HepG2 (cell line): ENCODE measurements around the gene PLEKHG5. TPM values are rescaled to one million over a fixed set of nuclear protein-coding genes. Genes with fewer than 3 reads are reported as not detected.
A peak's percentile ranks its signal among the peaks of the same experiment; 100 is the strongest.

ENCODE experiments used
- ATAC-seq: fragments of 200-7000 bp; cut with Tn5 transposase; 3 replicates; pipeline ENCODE4 v1.9.1; 2020; ENCODE audit warnings: mild to moderate bottlenecking, moderate library complexity
- BruUV-seq: library from RNA; stranded (reverse); fragments of 400-500 nt; replicated peaks from 2 replicates; lab custom pipeline; 2021; lab: Mats Ljungman, UMichigan
- CTCF ChIA-PET: fragments of 300-600 bp; formaldehyde crosslinking; extraction: SDS; loops from one replicate; lab custom pipeline; 2021; ENCODE audit warnings: low total read pairs, inconsistent platforms, low intra/inter-chr PET ratio; lab: Yijun Ruan, JAX
- POLR2A ChIA-PET: fragments of 350-600 bp; sonication (Branson Sonifier 250); formaldehyde crosslinking; loops from one replicate; lab custom pipeline; 2020; ENCODE audit warnings: antibody characterized with exemption, inconsistent platforms; lab: Yijun Ruan, JAX
- DNase-seq: peaks from one replicate; pipeline ENCODE4 v3.0.0-alpha.2; 2015; ENCODE audit warnings: low spot score
- FAIRE-seq: peaks from 3 replicates; lab custom pipeline; 2011; peaks lifted over from hg19 to GRCh38; lab: Jason Lieb, UNC
- H2AFZ ChIP-seq: one replicate; pipeline ENCODE4 v1.6.1; 2011; ENCODE audit warnings: low read length, inconsistent platforms
- H3K27ac ChIP-seq: fragments of 300-600 bp; 3 replicates; pipeline ENCODE4 v1.8.0; 2011; ENCODE audit warnings: mixed run types, mild to moderate bottlenecking, mixed read lengths, low read length, inconsistent platforms; ENCODE audit not compliant: insufficient read depth; ENCODE audit errors: extremely low read length
- H3K27me3 ChIP-seq, 2 experiments: fragments of 200-600 bp in 1 of 2; 2 replicates in 1 of 2; 3 replicates in 1 of 2; pipeline versions ENCODE4 v1.6.0 to v1.8.0; 2011; ENCODE audit warnings: low read length in 2 of 2, mild to moderate bottlenecking in 2 of 2, moderate library complexity in 2 of 2, inconsistent platforms in 1 of 2; ENCODE audit not compliant: insufficient read depth in 2 of 2, control insufficient read depth in 1 of 2
- H3K36me3 ChIP-seq, 2 experiments: fragments of 200-600 bp in 1 of 2; replicated peaks in 1 of 2; 2 replicates in 1 of 2; 3 replicates in 1 of 2; pipeline versions ENCODE4 v1.5.1 to v1.8.0; 2011; ENCODE audit warnings: low read length in 2 of 2, inconsistent platforms in 1 of 2; ENCODE audit not compliant: insufficient read depth in 2 of 2, control insufficient read depth in 1 of 2
- H3K4me1 ChIP-seq: 2 replicates; pipeline ENCODE4 v1.5.1; 2012; ENCODE audit warnings: low read length, inconsistent platforms; ENCODE audit not compliant: insufficient read depth
- H3K4me2 ChIP-seq: 2 replicates; pipeline ENCODE4 v1.6.0; 2011; ENCODE audit warnings: low read depth, low read length, inconsistent platforms
- H3K4me3 ChIP-seq, 3 experiments: fragments of 200-600 bp in 1 of 3; sonication (generic), shearing (Covaris generic) in 1 of 3; replicated peaks in 1 of 3; 2 replicates each; pipeline ENCODE4 v1.5.1; 2011 to 2016; ENCODE audit warnings: low read length in 3 of 3, inconsistent platforms in 2 of 3, low read depth in 2 of 3, mild to moderate bottlenecking in 2 of 3, control low read depth in 1 of 3, mixed read lengths in 1 of 3; ENCODE audit not compliant: insufficient read depth in 1 of 3
- H3K79me2 ChIP-seq: one replicate; pipeline ENCODE4 v1.6.1; 2011; ENCODE audit warnings: low read length, inconsistent platforms; ENCODE audit not compliant: insufficient read depth
- H3K9ac ChIP-seq: 2 replicates; pipeline ENCODE4 v1.6.0; 2011; ENCODE audit warnings: mild to moderate bottlenecking, low read depth, low read length, inconsistent platforms; ENCODE audit not compliant: insufficient read depth
- H3K9me3 ChIP-seq: 2 replicates; pipeline ENCODE4 v1.5.1; 2012; ENCODE audit warnings: mild to moderate bottlenecking, low read length
- H4K20me1 ChIP-seq: 2 replicates; pipeline ENCODE4 v1.6.0; 2011; ENCODE audit warnings: inconsistent platforms, mild to moderate bottlenecking, low read length, moderate library complexity; ENCODE audit not compliant: insufficient read depth
- ERF ChIP-seq: IDR thresholded peaks from 2 replicates; pipeline ENCODE4 v1.6.1; 2018; ENCODE audit warnings: missing biosample characterization, missing genetic modification reagents
- GABPB1 ChIP-seq: IDR thresholded peaks from 2 replicates; pipeline ENCODE4 v1.6.1; 2016; ENCODE audit warnings: mild to moderate bottlenecking, missing genetic modification reagents, moderate library complexity, missing compliant biosample characterization
- PATZ1 ChIP-seq: sonication (generic); formaldehyde crosslinking; IDR thresholded peaks from 2 replicates; pipeline ENCODE4 v1.4.0; 2020; ENCODE audit warnings: missing genetic modification reagents
- ZNF775 ChIP-seq: sonication (generic); formaldehyde crosslinking; IDR thresholded peaks from 2 replicates; pipeline ENCODE4 v1.4.0; 2020; ENCODE audit warnings: missing genetic modification reagents, mild to moderate bottlenecking, moderate library complexity, borderline replicate concordance
- WGBS: methylation state at CpG from one replicate; pipeline ENCODE4 v1.1.6; 2017; ENCODE audit warnings: low lambda C conversion rate; 5-methylcytosine and 5-hydroxymethylcytosine counted together
- in situ Hi-C: cut with HindIII; loops from 2 replicates; pipeline ENCODE4 v1.10.0; 2017; ENCODE audit warnings: low pct_unique_long_range_greater_than_20kb; ENCODE audit not compliant: extremely low pct_ligation_motif_present
- intact Hi-C: fragments of 100-400 bp; cut with micrococcal nuclease; formaldehyde crosslinking; loops from one replicate; pipeline ENCODE4 v1.10.0; 2022; ENCODE audit not compliant: unreplicated experiment
- polyA plus RNA-seq, 8 experiments: library from polyadenylated mRNA; depleted of rRNA in 3 of 8; stranded (reverse) in 7 of 8; unstranded in 1 of 8; fragments of >200 nt; fragmentation: Illumina TruSeq in 4 of 8; extraction: Trizol in 4 of 8; gene quantifications; 2 replicates each; pipeline versions ENCODE4 v1.2.1 to v1.2.3, GENCODE V29; 2011 to 2016; ENCODE audit warnings: low read depth in 4 of 8, missing spikeins in 1 of 8, mixed read lengths in 1 of 8; ENCODE audit not compliant: insufficient read depth in 1 of 8
- total RNA-seq, 5 experiments: library from RNA; depleted of rRNA; stranded (reverse); fragments of >200 nt; fragmentation: Illumina TruSeq; extraction: Trizol; gene quantifications; 2 replicates each; pipeline ENCODE4 v1.2.3, GENCODE V29; 2016; ENCODE audit warnings: low read depth in 1 of 5

PLEKHG5 gene
- total and polyA plus RNA-seq, 2 of the 13 experiments (the other 11 are each of a cell fraction or from before 2014, with no cell fraction given), result 1.9 to 3.5 TPM

GRCh38 chr1:6485168-6486101 lies 6.0 kb downstream of the PLEKHG5 start:
- H3K27me3 ChIP-seq, result peaks cover 0 to 3% of the 10 kb centered on the region in 2 experiments; a peak in 1 of 5 replicates
- ATAC-seq (no peak), FAIRE-seq (no peak), DNase-seq (no peak)
- no peaks in the 10 kb centered on the region for H3K79me2 ChIP-seq
- intact Hi-C loops (loop anchor here (1.0 to 5.0 kb wide), 2 partner anchors 38 to 162 kb away; no protein-coding TSS in a partner anchor), in situ Hi-C loops (loop anchor here (25.0 kb wide), 1 partner anchor 727 kb away; no protein-coding TSS in a partner anchor)
- ChIA-PET CTCF (interaction anchor here (0.7 to 2.0 kb wide), 2 partner anchors 10 to 38 kb away, joined by 3 to 24 read pairs; no protein-coding TSS in a partner anchor), POLR2A (interaction anchor here (0.9 kb wide), 1 partner anchor 279 kb away, joined by 3 read pairs; the partner anchor contains the start of gene RNF207)
- no peaks in the 10 kb centered on the region for H3K9me3 ChIP-seq
- no peaks in the 10 kb centered on the region for H3K36me3 ChIP-seq
- H3K27ac ChIP-seq, result no peak overlapping the region
- no peak overlapping the region for H2AFZ ChIP-seq
- 67% methylated on average over 32 of the region's 80 CpGs for WGBS
- BruUV-seq, result no TSS peak
- peak overlapping the region; percentile 47 for H3K4me2 ChIP-seq
- H3K9ac ChIP-seq, result no peak overlapping the region
- H4K20me1 ChIP-seq, result no peaks in the 10 kb centered on the region
- peaks cover 40% of the 10 kb centered on the region for H3K4me1 ChIP-seq
- 0 out of 2 replicates have a peak, but pooled peaks have one; percentile 15 for TF ChIP-seq GABPB1 (CRISPR knock-in tag)
- TF ChIP-seq ERF (CRISPR knock-in tag), result no peak
- TF ChIP-seq ZNF775 (CRISPR knock-in tag), result no peak
- TF ChIP-seq PATZ1 (CRISPR knock-in tag), result peak; percentile 28; the same call in 1 of the 2 replicates
- H3K4me3 ChIP-seq, result peak overlapping the region; percentile 30 to 60 (median 45); a peak in 4 of 6 replicates
